DMS53 (cell line): ENCODE results near the gene FAM170B.
A peak's percentile ranks its signal among the peaks of the same experiment; 100 is the strongest.

Source experiments
- DNase-seq: peaks from one replicate; lab custom pipeline; 2025; lab: John Stamatoyannopoulos, UW

The FAM170B gene

DNA sequence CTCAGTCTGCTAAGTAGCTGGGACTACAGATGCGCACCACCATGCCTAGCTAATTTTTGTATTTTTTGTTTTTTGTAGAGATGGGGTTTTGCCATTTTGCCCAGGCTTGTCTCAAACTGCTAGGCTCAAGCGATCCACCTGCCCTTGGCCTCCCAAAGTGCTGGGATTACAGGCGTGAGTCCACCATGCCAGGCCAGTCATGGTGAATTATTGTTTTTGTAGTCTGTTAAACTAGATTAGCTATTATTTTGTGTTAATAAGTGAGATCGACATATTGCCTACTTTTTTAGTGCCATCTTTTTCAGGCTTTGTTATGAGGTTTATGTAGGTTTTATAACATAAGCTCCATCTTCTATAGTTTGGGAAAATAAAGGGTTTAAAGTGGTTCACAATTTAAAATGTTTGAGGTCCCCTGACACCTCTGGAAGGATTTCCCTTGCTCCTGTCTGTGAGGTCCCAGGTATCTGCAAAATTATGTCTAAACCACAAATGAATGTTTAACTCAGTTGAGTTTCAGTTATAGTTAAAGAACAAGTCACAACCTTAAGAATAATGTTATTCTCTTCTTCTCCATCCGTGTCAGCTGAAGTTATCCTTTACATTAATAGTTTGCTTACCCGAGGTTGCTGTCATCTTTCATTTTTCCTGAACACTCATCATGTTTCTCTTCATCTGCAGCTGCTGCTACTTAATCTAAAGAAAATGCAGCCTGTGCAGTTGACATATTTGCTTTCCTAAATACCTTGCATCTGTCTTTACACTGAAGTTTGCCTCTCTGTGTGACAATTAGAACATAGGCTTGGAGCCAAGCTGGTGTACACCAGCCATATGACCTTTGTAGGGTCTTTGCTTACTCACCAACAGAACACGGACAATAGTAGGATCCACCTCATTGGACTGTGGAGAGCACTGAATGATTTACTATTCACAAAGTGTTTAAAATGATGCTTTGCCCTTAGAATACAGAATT, 9.6 kb downstream of the FAM170B start:
- no peak for DNase-seq

GRCh38 chr10:49120911-49121310, 12.9 kb downstream of the FAM170B start:
- DNase-seq: no peak

DNA sequence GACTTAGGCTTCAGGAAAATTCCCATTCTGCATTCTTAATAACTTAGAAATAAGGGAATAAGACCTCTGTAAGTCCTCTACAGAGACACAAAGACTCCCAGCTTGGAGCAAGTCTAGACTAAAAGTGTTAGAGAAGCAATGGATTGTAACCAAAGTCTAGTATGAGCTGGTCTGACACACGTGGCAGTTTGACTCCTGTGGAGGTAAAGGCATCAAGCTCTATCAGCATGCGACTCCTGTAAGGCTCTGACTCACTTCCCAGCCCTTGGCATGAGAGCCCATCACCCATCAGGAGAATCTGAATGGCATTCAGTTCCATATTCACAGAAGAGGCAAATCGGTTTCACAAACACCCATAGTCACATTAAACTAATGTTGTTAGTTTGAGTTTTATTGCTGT, 14.1 kb downstream of the FAM170B start:
- peak; percentile 8 for DNase-seq

DNA sequence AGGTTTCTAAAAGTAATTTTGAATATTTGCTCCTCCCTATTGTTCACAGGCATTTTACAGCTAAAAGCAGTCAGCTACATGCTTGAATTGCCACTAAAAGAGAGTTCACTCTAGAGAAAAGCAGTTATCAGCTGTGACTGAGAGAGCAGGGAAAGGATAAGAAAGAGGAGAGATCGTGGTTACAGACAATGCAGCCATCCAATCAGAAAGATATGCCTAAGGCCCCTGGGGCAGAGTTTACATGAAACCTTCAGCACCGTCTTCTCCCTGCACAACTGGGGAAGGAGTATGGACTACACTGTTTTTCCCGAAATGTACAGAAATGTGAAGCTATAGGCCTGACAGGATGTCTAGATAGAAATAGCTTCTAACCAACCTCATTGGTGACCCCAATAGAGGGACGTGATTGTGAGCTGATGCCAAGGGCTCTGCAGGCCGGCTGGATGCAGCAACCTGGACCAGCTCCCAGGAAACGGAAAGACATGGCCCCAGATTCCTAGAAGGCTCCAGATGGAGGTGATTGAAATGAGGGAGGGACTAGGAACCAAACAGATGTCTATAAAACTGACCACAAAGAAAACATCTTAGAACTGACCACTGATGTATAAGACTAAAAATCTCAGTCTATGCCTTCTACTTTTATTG, 15.3 kb downstream of the FAM170B start:
- DNase-seq: no peak

GRCh38 chr10:49117376-49118070, 16.3 kb downstream of the FAM170B start:
- no peak for DNase-seq

DNA sequence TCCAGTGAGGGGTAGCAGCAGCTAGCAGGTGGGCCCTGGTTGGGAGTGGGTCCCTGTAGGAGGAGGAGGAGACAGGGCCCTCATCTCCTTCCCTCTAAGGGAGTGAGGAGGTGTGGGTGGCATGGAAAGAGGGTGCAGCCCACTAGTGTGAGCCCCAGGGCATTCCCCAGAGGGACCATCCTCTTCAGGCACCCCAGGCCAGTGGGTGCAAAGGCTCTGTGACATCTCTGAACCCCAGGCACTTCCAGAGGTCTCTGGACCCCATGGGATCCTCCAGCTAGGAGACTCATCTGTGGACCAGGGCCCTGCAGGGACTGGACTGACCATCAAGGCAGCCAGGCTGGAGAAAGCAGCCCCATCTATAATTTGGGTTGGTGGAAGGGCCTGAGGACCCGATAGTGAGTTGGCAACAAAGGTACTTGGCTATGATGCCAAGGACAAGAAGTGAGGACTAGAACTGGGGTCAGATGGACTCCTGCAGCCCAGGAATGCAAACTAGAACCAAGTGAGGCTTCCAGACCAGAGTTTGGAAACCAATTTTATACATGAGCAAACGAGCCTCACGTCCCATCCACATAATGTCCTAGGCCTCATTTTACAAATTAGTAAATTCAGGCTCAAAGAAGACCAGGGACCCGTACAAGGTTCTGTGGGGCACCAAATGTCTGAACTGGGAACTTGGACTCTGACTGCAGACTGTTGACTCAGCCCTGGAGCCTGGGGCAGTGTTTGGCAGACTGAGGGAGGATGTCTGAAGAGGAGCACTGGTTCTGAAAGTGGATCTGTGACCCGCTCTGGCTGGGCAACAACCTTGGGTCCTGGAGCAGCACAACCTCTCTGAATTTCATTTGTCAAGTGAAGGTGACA, 17.1 kb downstream of the FAM170B start:
- no peak for DNase-seq

DNA sequence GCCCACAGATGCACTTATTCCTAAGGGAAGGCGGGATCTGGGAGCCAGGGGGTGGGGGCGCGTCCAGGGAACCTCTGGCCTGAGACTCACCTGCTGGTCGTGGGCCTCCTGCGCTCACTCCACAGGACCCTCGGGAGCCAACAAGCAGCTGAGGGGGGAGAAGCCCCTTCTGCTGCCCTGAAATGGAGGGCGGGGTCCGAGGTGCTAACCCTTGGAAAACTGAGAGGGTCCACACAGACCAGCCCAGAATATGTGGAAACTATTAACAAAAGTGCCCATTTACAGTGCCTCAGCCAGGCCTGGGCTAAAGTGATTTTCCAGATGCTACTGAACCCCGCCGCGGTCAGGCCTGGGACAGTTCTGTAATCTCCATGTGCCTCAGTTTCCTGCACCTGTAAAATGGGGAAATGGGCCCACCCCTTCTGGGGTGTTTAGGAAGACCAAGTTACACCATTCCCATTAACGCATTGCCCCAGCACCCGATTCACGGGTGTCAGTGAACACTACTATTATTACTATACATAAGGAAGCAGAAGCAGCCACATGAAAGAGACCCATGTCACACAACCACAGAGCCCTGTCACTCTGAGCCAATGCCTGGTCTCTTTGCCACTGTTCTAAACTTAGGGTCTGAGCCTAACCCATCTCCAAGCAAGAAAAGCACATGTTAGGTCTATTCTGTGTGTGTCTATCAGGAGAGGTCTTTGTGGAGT, 17.9 kb downstream of the FAM170B start:
- DNase-seq: no peak

GRCh38 chr10:49115015-49115795, 18.6 kb downstream of the FAM170B start, which contains the start of gene VSTM4:
Gene VSTM4, minus strand, starts transcription at chr10:49115522. Its CDS starts 37 bp downstream, at chr10:49115485.
- peak; percentile 70 for DNase-seq

DNA sequence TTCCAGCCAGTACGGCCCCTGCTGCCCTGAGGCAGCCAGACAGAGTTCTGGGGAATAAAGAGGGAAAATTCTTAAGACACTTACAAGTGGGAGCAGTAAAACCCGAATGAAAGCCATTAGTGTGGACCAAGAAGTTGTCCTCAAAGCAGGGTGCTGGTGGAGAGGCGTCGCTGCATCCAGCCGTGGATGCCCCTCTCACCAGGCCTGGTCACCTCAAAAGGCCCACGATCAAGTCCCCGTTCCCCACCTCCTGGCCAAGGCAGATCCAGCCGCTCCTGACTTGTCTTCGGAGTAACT, 19.2 kb downstream of the FAM170B start:
- no peak for DNase-seq

DNA sequence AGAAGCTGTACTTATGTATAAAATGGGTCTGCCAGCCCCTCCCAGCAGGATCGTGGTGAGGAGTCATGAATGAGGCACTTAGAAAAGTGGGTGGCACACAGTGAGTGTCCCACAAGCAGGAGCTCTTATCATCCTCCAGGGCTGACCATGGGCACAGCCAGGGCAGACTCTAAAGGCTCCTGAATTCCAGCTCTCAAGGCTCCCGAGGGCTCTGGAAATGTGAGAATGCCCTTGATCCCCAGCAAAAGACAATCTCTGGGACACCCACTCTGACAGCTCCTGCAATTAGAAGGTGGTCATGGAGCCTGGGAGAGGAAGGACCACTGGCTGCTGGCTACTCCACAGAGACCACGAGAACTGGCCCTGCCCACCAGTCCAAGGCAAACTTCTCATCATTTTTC, 20.1 kb downstream of the FAM170B start:
- DNase-seq: no peak

GRCh38 chr10:49112851-49113250, 21.0 kb downstream of the FAM170B start:
- DNase-seq: no peak

GRCh38 chr10:49112098-49112497, 21.7 kb downstream of the FAM170B start:
- no peak for DNase-seq

DNA sequence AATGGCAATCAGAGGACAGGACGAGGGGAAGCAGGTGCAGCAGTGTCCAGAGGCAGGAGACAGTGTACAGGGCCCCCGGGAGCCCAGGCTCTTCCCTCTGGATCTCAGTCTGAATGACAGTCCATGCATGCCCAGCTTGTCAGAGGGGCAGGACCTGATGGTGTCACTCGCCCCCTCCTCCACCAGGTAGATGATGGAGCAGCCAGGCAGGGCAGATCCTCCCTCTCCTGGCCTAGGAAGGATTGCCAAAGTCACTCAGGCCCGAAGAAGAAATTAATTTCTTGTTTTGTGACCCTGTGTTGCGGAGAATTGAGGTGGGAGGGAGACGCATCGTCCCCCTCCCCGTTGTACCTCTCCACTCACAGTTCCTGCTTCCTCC, 22.5 kb downstream of the FAM170B start:
- no peak for DNase-seq

- DNase-seq: no peak
Observed at GRCh38 chr10:49110684-49111319, 23.0 kb downstream of the FAM170B start.

DNA sequence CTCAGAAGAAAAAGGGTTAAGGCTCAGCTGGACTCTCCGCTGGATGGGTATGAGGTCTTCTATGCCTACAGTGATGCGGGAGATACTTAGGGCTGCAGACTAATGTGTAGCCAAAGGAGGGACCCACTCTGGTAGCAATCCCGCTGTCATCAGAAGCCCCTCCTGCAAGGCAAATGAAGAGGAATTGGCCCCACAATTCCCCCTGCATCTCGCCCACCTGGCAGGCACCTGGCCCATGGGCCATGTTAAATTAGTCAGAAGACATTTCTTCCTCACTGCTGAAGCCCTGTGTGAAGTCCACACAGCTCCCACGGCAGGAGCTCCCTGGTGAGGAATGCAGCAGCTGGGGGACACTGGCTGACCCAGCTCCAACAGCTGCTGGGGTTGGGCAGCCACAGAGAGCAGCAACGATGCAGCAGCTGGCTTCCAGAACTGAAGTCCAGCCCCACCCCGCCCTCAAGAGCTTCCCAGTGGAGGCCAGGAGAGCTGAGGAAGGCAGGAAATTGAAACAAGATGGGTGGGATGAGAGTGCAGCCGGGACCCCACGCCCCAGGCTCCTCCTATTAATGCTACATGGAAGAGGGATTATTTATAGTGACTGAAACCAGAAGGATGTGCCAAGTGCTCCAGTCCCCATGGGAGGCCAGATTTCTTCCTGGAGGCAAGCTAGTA, 24.0 kb downstream of the FAM170B start:
- peak; percentile 7 for DNase-seq

DNA sequence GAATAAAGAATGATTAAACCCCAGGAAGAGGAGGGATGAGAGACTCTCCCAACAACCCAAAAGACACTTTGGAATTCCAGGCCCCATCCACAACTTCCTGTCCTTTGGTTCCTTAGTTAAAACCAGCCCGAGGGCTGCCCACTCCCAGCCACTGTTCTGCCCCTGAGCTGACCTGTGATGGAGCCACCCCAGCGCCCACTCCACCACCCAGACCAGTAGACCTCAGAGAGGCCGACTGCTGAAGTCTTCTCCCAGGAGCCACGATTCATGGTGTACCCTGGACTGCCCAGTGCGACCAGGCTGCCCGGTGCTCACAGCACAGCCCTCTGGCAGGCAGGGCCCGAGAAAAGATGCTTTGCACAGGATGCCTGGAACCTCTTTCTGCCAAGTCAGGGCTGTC, 25.2 kb downstream of the FAM170B start:
- DNase-seq: no peak

GRCh38 chr10:49107887-49108267, 25.9 kb downstream of the FAM170B start:
- no peak for DNase-seq

DNA sequence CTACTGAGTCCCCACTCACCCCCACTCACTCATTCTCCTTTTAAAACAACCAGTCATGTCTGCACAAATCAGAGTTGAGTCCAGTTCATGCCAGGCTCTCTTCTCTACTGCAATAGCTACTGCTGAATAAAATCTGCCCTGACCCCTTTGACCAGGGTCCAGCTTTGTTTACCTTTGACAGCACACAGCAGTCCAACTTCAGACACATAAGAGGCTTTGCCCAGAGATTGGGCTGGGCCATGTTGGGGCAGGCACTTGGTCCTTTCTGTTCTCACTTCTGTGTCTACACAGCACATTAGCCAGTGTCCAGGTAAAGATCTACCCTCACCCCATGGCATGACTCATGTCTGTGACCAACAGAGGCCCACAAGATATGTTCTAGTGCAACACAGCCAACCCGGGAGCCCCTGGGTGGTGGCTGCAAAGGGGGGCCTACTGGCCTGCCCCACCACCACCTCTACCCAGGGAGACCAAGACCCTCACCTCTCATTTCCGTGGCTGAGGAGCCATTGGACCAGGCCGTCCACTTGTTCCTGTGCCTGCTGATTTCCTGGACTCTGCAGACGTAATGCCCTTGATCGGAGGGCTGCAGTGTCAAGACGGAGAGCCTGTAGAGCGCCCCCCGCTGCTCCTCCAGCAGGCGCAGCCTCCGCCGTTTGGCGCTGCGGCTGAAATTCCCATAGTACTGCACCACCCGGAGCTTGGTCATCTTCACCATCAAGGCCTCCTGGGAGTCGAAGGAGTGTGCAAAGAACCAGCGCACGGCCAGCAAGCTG, 26.5 kb downstream of the FAM170B start:
- no peak for DNase-seq

DNA sequence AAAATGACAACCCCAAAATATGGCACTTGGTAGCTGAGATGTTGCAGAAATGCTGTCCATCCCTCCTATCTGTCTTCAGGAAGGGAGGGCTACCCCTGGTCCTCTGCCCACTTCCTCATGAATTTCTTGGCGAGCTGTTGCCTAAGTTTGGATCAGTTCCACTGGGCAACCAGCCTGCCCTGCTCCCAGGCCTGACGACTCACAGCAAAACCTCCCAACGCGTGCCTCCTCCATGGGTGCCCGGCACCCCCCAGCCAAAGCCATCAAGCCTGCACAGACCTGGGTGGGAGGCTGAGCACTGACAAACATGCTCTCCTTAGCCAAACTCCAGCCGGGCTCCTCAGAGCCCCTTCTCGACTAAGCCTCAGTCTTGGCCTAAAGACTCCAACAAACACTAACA, 27.4 kb downstream of the FAM170B start:
- DNase-seq: no peak
